G401.6 (cell line): ENCODE measurements around the gene CBFA2T3.

Experiments used
- FAIRE-seq: peaks from 2 replicates; lab custom pipeline; 2012; peaks lifted over from hg19 to GRCh38; lab: Jason Lieb, UNC

CBFA2T3 gene

GRCh38 chr16:88995746-88996535, 18.9 kb upstream of the CBFA2T3 start:
- no peak for FAIRE-seq

GRCh38 chr16:88995194-88995593, 18.2 kb upstream of the CBFA2T3 start:
- no peak for FAIRE-seq

- FAIRE-seq: no peak
Measured at GRCh38 chr16:88994695-88995094, 17.7 kb upstream of the CBFA2T3 start.

- no peak for FAIRE-seq
Measured at GRCh38 chr16:88993946-88994600, 17.1 kb upstream of the CBFA2T3 start.

- FAIRE-seq: no peak
Measured at GRCh38 chr16:88993166-88993761, 16.3 kb upstream of the CBFA2T3 start.

GRCh38 chr16:88992351-88993165, 15.6 kb upstream of the CBFA2T3 start:
- FAIRE-seq: no peak

GRCh38 chr16:88991813-88992350, 14.9 kb upstream of the CBFA2T3 start:
- no peak for FAIRE-seq

GRCh38 chr16:88989852-88990547, 13.0 kb upstream of the CBFA2T3 start:
- FAIRE-seq: no peak

- FAIRE-seq: no peak
Measured at GRCh38 chr16:88988980-88989811, 12.2 kb upstream of the CBFA2T3 start.

- FAIRE-seq: no peak
Measured at GRCh38 chr16:88985521-88985920, 8.5 kb upstream of the CBFA2T3 start.

GRCh38 chr16:88983771-88984687, 7.0 kb upstream of the CBFA2T3 start:
- FAIRE-seq: no peak

GRCh38 chr16:88983165-88983564, 6.2 kb upstream of the CBFA2T3 start:
- no peak for FAIRE-seq

- FAIRE-seq: no peak
Measured at GRCh38 chr16:88982286-88983084, 5.5 kb upstream of the CBFA2T3 start.

- no peak for FAIRE-seq
Measured at GRCh38 chr16:88979353-88980015, 2.5 kb upstream of the CBFA2T3 start.

GRCh38 chr16:88978608-88979346, 1.8 kb upstream of the CBFA2T3 start:
- no peak for FAIRE-seq

- no peak for FAIRE-seq
Measured at GRCh38 chr16:88977812-88978607, 1.0 kb upstream of the CBFA2T3 start.
